ENCODE results near the gene COL20A1.

DNA sequence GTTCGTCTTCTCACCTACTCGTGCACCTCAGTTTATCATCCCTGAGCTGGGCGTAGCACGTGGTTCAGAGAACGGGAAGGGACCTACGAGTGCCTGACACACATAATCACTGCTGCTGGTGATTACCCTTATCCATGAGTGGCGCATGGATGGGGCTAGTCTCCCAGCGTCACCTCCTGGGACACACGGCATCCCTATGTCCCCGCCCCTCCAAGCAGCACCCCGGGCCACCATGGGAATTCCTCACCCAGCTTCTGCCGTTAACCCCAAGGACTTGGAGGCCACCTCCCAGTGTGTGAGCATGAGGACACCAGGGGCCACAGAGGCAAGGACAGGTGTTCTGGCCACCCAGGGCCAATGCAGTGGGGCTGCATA, 58.3 kb downstream of the COL20A1 start:
- TF ChIP-seq POLR2A (IDR thresholded peaks at IDR 0.05): no peak
- TF ChIP-seq, protein P1, sequence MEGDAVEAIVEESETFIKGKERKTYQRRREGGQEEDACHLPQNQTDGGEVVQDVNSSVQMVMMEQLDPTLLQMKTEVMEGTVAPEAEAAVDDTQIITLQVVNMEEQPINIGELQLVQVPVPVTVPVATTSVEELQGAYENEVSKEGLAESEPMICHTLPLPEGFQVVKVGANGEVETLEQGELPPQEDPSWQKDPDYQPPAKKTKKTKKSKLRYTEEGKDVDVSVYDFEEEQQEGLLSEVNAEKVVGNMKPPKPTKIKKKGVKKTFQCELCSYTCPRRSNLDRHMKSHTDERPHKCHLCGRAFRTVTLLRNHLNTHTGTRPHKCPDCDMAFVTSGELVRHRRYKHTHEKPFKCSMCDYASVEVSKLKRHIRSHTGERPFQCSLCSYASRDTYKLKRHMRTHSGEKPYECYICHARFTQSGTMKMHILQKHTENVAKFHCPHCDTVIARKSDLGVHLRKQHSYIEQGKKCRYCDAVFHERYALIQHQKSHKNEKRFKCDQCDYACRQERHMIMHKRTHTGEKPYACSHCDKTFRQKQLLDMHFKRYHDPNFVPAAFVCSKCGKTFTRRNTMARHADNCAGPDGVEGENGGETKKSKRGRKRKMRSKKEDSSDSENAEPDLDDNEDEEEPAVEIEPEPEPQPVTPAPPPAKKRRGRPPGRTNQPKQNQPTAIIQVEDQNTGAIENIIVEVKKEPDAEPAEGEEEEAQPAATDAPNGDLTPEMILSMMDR (IDR thresholded peaks at IDR 0.05): no peak
